GM23248 (cell line): ENCODE results near the gene DES. TPM values are rescaled to one million over a fixed set of nuclear protein-coding genes. Genes with fewer than 3 reads are reported as not detected.

ENCODE experiments used
- DNase-seq: peaks from one replicate; pipeline ENCODE4 v3.0.0-alpha.2; 2015
- H2AFZ ChIP-seq: fragments of 200-600 bp; sonication (generic); 2 replicates; pipeline ENCODE4 v1.6.1; 2016; ENCODE audit warnings: antibody characterized with exemption
- H3F3A ChIP-seq: fragments of 200-600 bp; sonication (generic); 2 replicates; pipeline ENCODE4 v1.6.1; 2016; ENCODE audit warnings: mild to moderate bottlenecking, antibody characterized with exemption, mixed run types; ENCODE audit not compliant: insufficient read depth
- H3K27ac ChIP-seq: fragments of 200-600 bp; sonication (generic); 2 replicates; pipeline ENCODE4 v1.5.1; 2016; ENCODE audit warnings: mild to moderate bottlenecking
- H3K27me3 ChIP-seq: fragments of 200-600 bp; sonication (generic); replicated peaks from 2 replicates; pipeline ENCODE4 v1.6.1; 2016; ENCODE audit warnings: mild to moderate bottlenecking; ENCODE audit not compliant: insufficient read depth
- H3K36me3 ChIP-seq: fragments of 200-600 bp; sonication (generic); 2 replicates; pipeline ENCODE4 v1.6.1; 2016; ENCODE audit warnings: low read depth, mild to moderate bottlenecking
- H3K4me1 ChIP-seq: fragments of 200-600 bp; sonication (generic); 2 replicates; pipeline ENCODE4 v1.6.1; 2016; ENCODE audit warnings: mild to moderate bottlenecking; ENCODE audit not compliant: insufficient read depth
- H3K4me2 ChIP-seq: fragments of 200-600 bp; sonication (generic); one replicate; pipeline ENCODE4 v1.6.1; 2016; ENCODE audit warnings: mild to moderate bottlenecking; ENCODE audit not compliant: unreplicated experiment
- H3K4me3 ChIP-seq: fragments of 200-600 bp; sonication (generic); 2 replicates; pipeline ENCODE4 v1.5.1; 2016; ENCODE audit warnings: mild to moderate bottlenecking
- H3K79me2 ChIP-seq: fragments of 200-600 bp; sonication (generic); 2 replicates; pipeline ENCODE4 v1.6.1; 2016; ENCODE audit warnings: mild to moderate bottlenecking; ENCODE audit not compliant: insufficient read depth
- H3K9ac ChIP-seq: fragments of 200-600 bp; sonication (generic); 2 replicates; pipeline ENCODE4 v1.6.1; 2016; ENCODE audit warnings: mild to moderate bottlenecking
- H3K9me2 ChIP-seq: fragments of 200-600 bp; sonication (generic); 2 replicates; pipeline ENCODE4 v1.6.1; 2016; ENCODE audit warnings: mixed run types, mild to moderate bottlenecking, moderate library complexity; ENCODE audit not compliant: insufficient read depth
- H3K9me3 ChIP-seq: fragments of 200-600 bp; sonication (generic); one replicate; pipeline ENCODE4 v1.6.1; 2017; ENCODE audit warnings: low read depth
- H4K20me1 ChIP-seq: fragments of 200-600 bp; sonication (generic); 2 replicates; pipeline ENCODE4 v1.6.0; 2016; ENCODE audit not compliant: insufficient read depth
- EZH2 ChIP-seq: fragments of 200-600 bp; sonication (generic); IDR thresholded peaks from 2 replicates; pipeline ENCODE4 v1.6.1; 2018; ENCODE audit warnings: antibody characterized with exemption, mild to moderate bottlenecking; ENCODE audit not compliant: insufficient read depth, poor library complexity, severe bottlenecking
- EZH2phosphoT487 ChIP-seq: fragments of 200-600 bp; sonication (generic); IDR thresholded peaks from 2 replicates; pipeline ENCODE4 v1.6.1; 2018; ENCODE audit warnings: antibody characterized with exemption, moderate library complexity, mild to moderate bottlenecking, low read depth; ENCODE audit not compliant: insufficient read depth
- WGBS, 2 experiments: methylation state at CpG; one replicate each; pipeline ENCODE4 v1.1.6; 2015 to 2017; ENCODE audit warnings: low lambda C conversion rate in 2 of 2, low coverage in 1 of 2; ENCODE audit errors: missing lambda C conversion rate in 2 of 2; 5-methylcytosine and 5-hydroxymethylcytosine counted together
- in situ Hi-C: fragments of 300-500 bp; cut with MboI; formaldehyde crosslinking; loops from 2 replicates; pipeline ENCODE4 v1.15.0; 2020
- polyA plus RNA-seq: library from polyadenylated mRNA; unstranded; fragments of >200 nt; fragmentation: Nextera tagmentation; extraction: Ambion mirVana; gene quantifications from 2 replicates; pipeline ENCODE4 v1.2.1, GENCODE V29; 2016
- total RNA-seq: library from RNA; depleted of rRNA; stranded (reverse); fragments of >200 nt; shearing (Covaris generic); gene quantifications from 2 replicates; pipeline ENCODE4 v1.2.3, GENCODE V29; 2014

DES gene
- total and polyA plus RNA-seq, 2 experiments from 2014 or later = 1.1 to 2.7 TPM

DNA sequence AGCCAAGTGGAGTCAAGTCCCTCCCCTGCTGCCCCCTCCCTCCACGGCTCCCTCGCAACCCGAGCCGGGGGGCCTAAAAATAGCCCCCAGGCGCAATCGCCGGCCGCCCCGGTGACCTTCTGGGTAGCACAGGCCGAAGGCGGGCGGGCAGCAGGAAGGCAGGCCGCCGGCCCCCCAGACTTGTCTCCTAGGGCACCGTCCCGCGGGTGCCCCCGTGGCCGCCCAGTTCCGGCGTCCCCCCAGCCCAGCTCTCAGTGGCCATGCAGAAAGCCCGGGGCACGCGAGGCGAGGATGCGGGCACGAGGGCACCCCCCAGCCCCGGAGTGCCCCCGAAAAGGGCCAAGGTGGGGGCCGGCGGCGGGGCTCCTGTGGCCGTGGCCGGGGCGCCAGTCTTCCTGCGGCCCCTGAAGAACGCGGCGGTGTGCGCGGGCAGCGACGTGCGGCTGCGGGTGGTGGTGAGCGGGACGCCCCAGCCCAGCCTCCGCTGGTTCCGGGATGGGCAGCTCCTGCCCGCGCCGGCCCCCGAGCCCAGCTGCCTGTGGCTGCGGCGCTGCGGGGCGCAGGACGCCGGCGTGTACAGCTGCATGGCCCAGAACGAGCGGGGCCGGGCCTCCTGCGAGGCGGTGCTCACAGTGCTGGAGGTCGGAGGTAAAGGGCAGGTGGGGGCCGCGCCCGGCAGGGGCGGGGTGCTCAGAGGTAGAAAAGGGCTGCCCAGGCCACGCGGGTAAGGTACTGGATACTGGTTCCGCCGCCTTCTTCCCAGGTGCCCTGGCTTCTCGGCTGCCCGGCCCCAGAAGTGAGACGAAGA lies 16.7 kb downstream of the DES start, which contains the start of gene SPEG:
Gene SPEG (plus strand): TSS at position 126 of the 808 bp plus-strand sequence. CDS start 135 bp downstream, at position 261.
- Histone ChIP-seq H3K27ac (no peak within 1 kb of the TSS), H3K9ac (peak within 1 kb of the TSS; percentile 18; the same call in 1 of the 2 replicates), H4K20me1 (no peaks in the 10 kb centered on the region), H3K79me2 (no peaks in the 10 kb centered on the region), H3F3A (peaks cover 2% of the 10 kb centered on the region; the same call in 1 of the 2 replicates), H3K9me3 (no peaks in the 10 kb centered on the region), H3K4me3 (peak within 1 kb of the TSS; percentile 19; the same call in 1 of the 2 replicates), H3K36me3 (no peaks in the 10 kb centered on the region), H2AFZ (peak within 1 kb of the TSS; percentile 71), H3K27me3 (no peaks in the 10 kb centered on the region), H3K9me2 (no peaks in the 10 kb centered on the region), H3K4me1 (no peaks in the 10 kb centered on the region), H3K4me2 (peak within 1 kb of the TSS; percentile 55)
- peak; percentile 44 for DNase-seq
- 19 to 23% methylated on average over 50 to 62 of the region's 77 CpGs for WGBS, 2 experiments
- in situ Hi-C loops = no loop called here
- TF ChIP-seq EZH2 = no peak
- TF ChIP-seq EZH2phosphoT487 = no peak

DNA sequence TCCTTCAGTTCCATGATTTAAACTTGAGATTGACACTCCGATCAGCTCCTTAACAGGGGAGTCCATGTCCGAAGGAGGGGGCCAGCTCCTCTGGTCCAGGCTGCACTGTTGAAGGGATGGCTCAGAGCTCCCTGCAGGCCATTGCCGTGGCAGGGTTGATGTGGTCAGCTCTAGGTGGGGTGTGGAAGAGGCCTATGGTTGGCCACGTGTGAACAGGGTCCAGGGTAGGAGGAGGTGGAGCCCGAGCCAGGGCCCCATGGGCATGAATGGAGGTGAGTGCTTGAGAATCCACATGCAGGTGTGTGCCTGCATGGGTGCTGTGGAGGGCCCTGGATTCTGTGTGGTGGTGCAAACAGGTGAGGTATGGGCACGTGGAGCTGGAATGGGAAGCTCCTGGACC lies 17.5 kb downstream of the DES start:
- H2AFZ ChIP-seq = no peak overlapping the region
- H3K9ac ChIP-seq = no peak overlapping the region
- H3K79me2 ChIP-seq = no peaks in the 10 kb centered on the region
- no peak for TF ChIP-seq EZH2phosphoT487
- TF ChIP-seq EZH2 = no peak
- H3K4me2 ChIP-seq = no peak overlapping the region
- 65 to 73% methylated on average over 6 of the region's 6 CpGs for WGBS, 2 experiments
- H3K27ac ChIP-seq = no peak overlapping the region
- no peak overlapping the region for H3K4me3 ChIP-seq
- H3F3A ChIP-seq = peaks cover 7% of the 10 kb centered on the region; the same call in 1 of the 2 replicates
- H4K20me1 ChIP-seq = no peaks in the 10 kb centered on the region
- no peaks in the 10 kb centered on the region for H3K36me3 ChIP-seq
- H3K9me2 ChIP-seq = no peaks in the 10 kb centered on the region
- DNase-seq = no peak
- no peaks in the 10 kb centered on the region for H3K9me3 ChIP-seq
- no peaks in the 10 kb centered on the region for H3K27me3 ChIP-seq
- in situ Hi-C loops = no loop called here
- H3K4me1 ChIP-seq = 0 out of 2 replicates have a peak, but pooled peaks cover 1% of the 10 kb centered on the region

GRCh38 chr2:219436491-219436890 lies 18.3 kb downstream of the DES start:
- H3K4me1 ChIP-seq = 0 out of 2 replicates have a peak, but pooled peaks cover 9% of the 10 kb centered on the region
- H2AFZ ChIP-seq = no peak overlapping the region
- no peaks in the 10 kb centered on the region for H3K27me3 ChIP-seq
- no peaks in the 10 kb centered on the region for H4K20me1 ChIP-seq
- H3K9ac ChIP-seq = no peak overlapping the region
- H3K9me3 ChIP-seq = no peaks in the 10 kb centered on the region
- H3K79me2 ChIP-seq = no peaks in the 10 kb centered on the region
- no peak for DNase-seq
- in situ Hi-C loops = no loop called here
- peaks cover 12% of the 10 kb centered on the region; the same call in 1 of the 2 replicates for H3F3A ChIP-seq
- H3K9me2 ChIP-seq = no peaks in the 10 kb centered on the region
- no peak overlapping the region for H3K4me3 ChIP-seq
- H3K36me3 ChIP-seq = no peaks in the 10 kb centered on the region
- 73 to 87% methylated on average over 5 of the region's 5 CpGs for WGBS, 2 experiments
- no peak overlapping the region for H3K4me2 ChIP-seq
- no peak overlapping the region for H3K27ac ChIP-seq
- TF ChIP-seq EZH2phosphoT487 (no peak), EZH2 (no peak)

- no peaks in the 10 kb centered on the region for H3K36me3 ChIP-seq
- no peaks in the 10 kb centered on the region for H3K79me2 ChIP-seq
- no peak overlapping the region for H3K4me2 ChIP-seq
- no peak overlapping the region for H3K27ac ChIP-seq
- no peaks in the 10 kb centered on the region for H3K9me2 ChIP-seq
- no peaks in the 10 kb centered on the region for H3K9me3 ChIP-seq
- H3K4me1 ChIP-seq = 0 out of 2 replicates have a peak, but pooled peaks cover 10% of the 10 kb centered on the region
- in situ Hi-C loops = no loop called here
- WGBS, 2 experiments = 94 to 100% methylated on average over 3 of the region's 3 CpGs
- no peak overlapping the region for H3K4me3 ChIP-seq
- TF ChIP-seq EZH2 (no peak), EZH2phosphoT487 (no peak)
- no peaks in the 10 kb centered on the region for H4K20me1 ChIP-seq
- peaks cover 12% of the 10 kb centered on the region; the same call in 1 of the 2 replicates for H3F3A ChIP-seq
- DNase-seq = no peak
- H3K9ac ChIP-seq = no peak overlapping the region
- no peak overlapping the region for H2AFZ ChIP-seq
- H3K27me3 ChIP-seq = no peaks in the 10 kb centered on the region
These were observed 19.0 kb downstream of the DES start for GRCh38 chr2:219437141-219437540.
